NCI-H748 (cell line): ENCODE results near the gene UBFD1.
A peak's percentile ranks its signal among the peaks of the same experiment; 100 is the strongest.
"Not testable (repeated sequence)": the region's sequence is repeated elsewhere in the genome, so short reads cannot be mapped to it uniquely, and the experiment has no call there.

Source experiments
- DNase-seq: peaks from one replicate; lab custom pipeline; 2025; ENCODE audit not compliant: unreplicated experiment; lab: John Stamatoyannopoulos, UW

The UBFD1 gene

GRCh38 chr16:23524886-23525285, 32.6 kb upstream of the UBFD1 start:
- DNase-seq = no peak

- DNase-seq = no peak
These were observed 29.4 kb upstream of the UBFD1 start for GRCh38 chr16:23527961-23528643.

- DNase-seq = no peak
These were observed 28.8 kb upstream of the UBFD1 start for GRCh38 chr16:23528644-23529310.

GRCh38 chr16:23530062-23530461, 27.5 kb upstream of the UBFD1 start:
- DNase-seq = no peak

GRCh38 chr16:23532448-23532847, 25.1 kb upstream of the UBFD1 start:
- no peak for DNase-seq

- no peak for DNase-seq
These were observed 22.4 kb upstream of the UBFD1 start for GRCh38 chr16:23534868-23535860.

GRCh38 chr16:23535901-23536300, 21.6 kb upstream of the UBFD1 start:
- DNase-seq = no peak

- no peak for DNase-seq
These were observed 20.1 kb upstream of the UBFD1 start for GRCh38 chr16:23537390-23537789.

- no peak for DNase-seq
These were observed 18.6 kb upstream of the UBFD1 start for GRCh38 chr16:23538919-23539278.

GRCh38 chr16:23539984-23540816, 17.3 kb upstream of the UBFD1 start:
- no peak for DNase-seq

- not testable (repeated sequence) for DNase-seq
These were observed 16.7 kb upstream of the UBFD1 start for GRCh38 chr16:23540817-23541178.

GRCh38 chr16:23544436-23544835, 13.1 kb upstream of the UBFD1 start:
- DNase-seq = no peak

- no peak for DNase-seq
These were observed 7.6 kb upstream of the UBFD1 start for GRCh38 chr16:23549938-23550337.

- DNase-seq = no peak
These were observed 5.4 kb upstream of the UBFD1 start for GRCh38 chr16:23552161-23552560.

GRCh38 chr16:23554536-23554935, 3.0 kb upstream of the UBFD1 start:
- DNase-seq = no peak

GRCh38 chr16:23557779-23558702, 514 bp downstream of the UBFD1 start:
- peak; percentile 27 for DNase-seq

- no peak for DNase-seq
These were observed 4.1 kb downstream of the UBFD1 start for GRCh38 chr16:23561586-23561985.

GRCh38 chr16:23562505-23562904, 5.0 kb downstream of the UBFD1 start:
- DNase-seq = no peak

- DNase-seq = no peak
These were observed 5.7 kb downstream of the UBFD1 start for GRCh38 chr16:23563186-23563585.
